ENCODE data around the gene STAG2.

STAG2 gene

DNA sequence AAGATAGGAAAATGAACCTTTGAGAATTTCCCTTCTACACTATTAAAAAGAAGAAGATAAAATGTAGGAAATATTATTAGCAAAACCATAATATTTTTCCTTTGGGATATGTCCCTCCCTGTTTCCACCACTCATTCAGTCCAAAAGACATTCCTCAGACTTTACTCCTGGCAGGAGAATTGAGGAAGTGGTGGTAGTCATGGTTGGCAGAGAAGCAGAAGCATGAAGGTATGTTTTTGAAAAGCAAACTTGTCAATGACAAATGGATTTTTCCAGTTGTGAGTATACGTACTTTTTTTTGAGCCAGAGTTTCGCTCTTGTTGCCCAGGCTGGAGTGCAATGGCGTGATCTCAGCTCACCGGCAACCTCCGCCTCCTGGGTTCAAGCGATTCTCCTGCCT, 13.7 kb downstream of the STAG2 start:
- DNase-seq (ENCODE audit: low spot score): no peak

- DNase-seq (ENCODE audit: low spot score): peak; percentile 24
Observed at GRCh38 chrX:123976706-123977316, 15.3 kb downstream of the STAG2 start.

- DNase-seq (ENCODE audit: low spot score): no peak
Observed at GRCh38 chrX:123983240-123983639, 21.7 kb downstream of the STAG2 start.

DNA sequence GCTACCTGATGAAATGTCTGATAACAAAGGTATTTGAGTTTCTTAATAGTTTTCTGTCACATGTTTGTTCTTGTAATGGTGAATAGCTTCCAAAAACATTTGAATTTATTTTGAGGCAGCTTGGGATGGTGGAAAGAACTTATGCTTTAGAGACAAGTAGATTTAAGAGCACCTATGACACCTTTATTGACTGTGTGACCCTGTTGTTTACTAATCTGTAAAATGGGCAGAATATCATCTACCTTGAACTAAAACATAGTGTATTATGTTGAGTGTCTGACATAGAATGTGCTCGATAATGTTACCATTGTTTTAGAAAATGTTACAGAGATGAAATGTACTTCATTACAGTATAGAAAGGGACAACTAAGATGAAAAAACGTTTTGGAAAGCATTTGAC, 24.9 kb downstream of the STAG2 start:
- no peak for DNase-seq (ENCODE audit: low spot score)

- no peak for DNase-seq (ENCODE audit: low spot score)
Observed at GRCh38 chrX:123988423-123989111, 27.1 kb downstream of the STAG2 start.

DNA sequence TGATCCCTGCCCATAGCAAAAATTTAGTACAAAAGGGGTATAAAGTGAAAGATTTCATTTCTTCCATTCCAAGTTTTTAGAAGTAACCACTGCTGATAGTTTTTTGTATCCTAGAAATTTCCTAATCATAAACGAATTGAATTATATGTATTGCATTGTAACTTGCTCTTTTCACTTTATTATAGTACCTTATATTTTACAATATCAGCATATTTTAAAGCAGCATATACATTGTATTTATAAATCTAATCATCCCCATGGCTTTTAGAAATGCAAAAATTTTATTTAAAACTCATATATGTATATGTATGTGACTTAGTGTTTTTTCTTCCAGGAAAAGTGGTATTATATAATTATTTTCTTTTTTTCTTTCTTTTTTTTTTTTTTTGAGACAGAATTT, 27.7 kb downstream of the STAG2 start:
- no peak for DNase-seq (ENCODE audit: low spot score)

DNA sequence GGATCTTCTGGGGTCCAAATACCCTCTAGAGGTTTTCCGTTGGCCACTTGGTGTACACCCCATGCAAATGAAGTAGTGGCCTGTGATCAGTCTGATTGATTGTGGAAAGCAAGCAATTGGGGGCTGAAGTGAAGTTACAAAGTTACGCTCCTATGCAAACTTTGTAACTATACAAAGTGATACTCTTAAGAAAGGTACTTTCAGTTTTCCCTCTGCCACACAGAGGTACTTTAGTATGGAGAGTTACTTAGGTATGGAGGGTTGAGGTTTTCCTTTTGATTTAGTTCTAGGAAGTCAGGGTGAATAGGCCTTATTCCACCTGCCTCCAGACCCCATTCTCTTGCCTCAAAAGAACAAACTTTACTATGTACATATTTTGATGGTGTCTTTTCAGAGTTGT, 28.7 kb downstream of the STAG2 start:
- DNase-seq (ENCODE audit: low spot score): no peak

- DNase-seq (ENCODE audit: low spot score): no peak
Observed at GRCh38 chrX:123990602-123991001, 29.1 kb downstream of the STAG2 start.

- no peak for DNase-seq (ENCODE audit: low spot score)
Observed at GRCh38 chrX:123993326-123993725, 31.8 kb downstream of the STAG2 start.

- no peak for DNase-seq (ENCODE audit: low spot score)
Observed at GRCh38 chrX:123993904-123994635, 32.6 kb downstream of the STAG2 start.

GRCh38 chrX:123994730-123995129, 33.2 kb downstream of the STAG2 start:
- DNase-seq (ENCODE audit: low spot score): no peak

DNA sequence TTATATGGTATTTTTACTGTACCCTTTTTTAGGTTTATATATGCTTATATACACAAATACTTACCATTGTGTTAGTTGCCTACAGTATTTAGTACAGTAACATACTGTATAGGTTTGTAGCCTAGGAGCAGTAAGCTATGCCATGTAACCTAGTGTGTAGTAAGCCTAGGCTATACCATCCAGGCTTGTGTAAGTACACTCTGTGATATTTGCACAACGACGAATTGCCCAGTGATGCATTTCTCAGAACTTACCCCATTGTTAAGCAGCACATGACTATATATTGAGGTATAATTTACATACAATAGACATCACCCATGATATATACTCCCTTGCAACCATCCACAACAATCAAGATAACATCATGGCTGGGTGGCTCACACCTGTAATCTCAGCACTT, 40.1 kb downstream of the STAG2 start:
- no peak for DNase-seq (ENCODE audit: low spot score)

- DNase-seq (ENCODE audit: low spot score): no peak
Observed at GRCh38 chrX:124005228-124005627, 43.7 kb downstream of the STAG2 start.

DNA sequence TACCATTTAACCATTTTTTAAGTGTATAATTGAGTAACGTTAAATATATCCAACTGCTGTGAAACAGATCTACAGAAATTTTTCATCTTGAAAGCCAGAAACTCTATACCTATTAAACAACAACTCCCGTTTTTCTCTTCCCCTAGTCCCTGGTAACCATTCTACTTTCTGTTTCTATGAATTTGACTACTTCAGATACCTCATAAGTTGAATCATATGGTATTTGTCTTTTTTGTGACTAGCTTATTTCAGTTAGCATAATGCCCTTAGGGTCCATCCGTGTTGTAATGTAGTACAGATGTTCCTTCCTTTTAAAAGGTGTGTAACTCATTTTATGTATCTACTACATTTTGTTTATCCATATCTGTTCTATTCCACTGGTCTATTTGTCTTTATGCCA, 48.7 kb downstream of the STAG2 start:
- no peak for DNase-seq (ENCODE audit: low spot score)

DNA sequence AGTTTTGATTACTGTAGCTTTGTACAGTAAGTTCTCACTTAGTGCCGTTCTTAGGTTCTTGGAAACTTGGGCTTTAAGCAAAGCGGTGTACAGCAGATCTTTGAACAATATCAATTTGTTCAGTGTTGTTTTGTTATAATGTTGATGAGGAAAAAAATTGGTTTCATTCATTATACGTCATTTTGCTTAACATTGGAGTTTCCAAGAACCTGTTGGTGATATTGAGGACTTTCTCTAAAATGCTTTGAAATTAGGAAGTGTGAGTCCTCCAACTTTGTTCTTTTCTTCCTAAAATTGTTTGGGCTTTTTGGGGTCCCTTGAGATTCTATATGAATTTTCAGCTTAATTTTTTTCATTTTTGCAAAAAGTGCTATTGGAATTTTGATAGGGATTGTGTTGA, 49.1 kb downstream of the STAG2 start:
- no peak for DNase-seq (ENCODE audit: low spot score)

- no peak for DNase-seq (ENCODE audit: low spot score)
Observed at GRCh38 chrX:124015721-124016120, 54.2 kb downstream of the STAG2 start.

DNA sequence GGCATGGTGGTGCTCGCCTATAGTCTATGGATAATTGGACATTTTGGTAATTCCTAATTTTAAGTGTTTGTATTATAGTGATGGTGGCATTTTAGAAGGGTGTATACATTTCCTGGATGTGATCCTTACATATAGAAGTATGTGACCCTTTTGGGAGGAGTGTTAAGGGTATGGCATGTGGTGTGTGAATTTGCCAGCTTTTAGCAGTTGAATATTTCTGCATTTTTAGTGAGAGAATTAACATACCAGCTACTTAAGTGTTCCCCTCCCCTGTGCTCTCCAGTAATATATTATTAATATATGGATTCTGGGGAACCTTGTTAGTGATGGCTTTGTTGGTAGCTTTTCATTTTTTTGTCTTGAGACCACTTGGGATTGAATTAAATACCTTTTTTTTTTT, 55.3 kb downstream of the STAG2 start:
- DNase-seq (ENCODE audit: low spot score): no peak

- DNase-seq (ENCODE audit: low spot score): no peak
Observed at GRCh38 chrX:124018023-124018422, 56.5 kb downstream of the STAG2 start.

GRCh38 chrX:124023838-124024238, 62.3 kb downstream of the STAG2 start:
- DNase-seq (ENCODE audit: low spot score): no peak

DNA sequence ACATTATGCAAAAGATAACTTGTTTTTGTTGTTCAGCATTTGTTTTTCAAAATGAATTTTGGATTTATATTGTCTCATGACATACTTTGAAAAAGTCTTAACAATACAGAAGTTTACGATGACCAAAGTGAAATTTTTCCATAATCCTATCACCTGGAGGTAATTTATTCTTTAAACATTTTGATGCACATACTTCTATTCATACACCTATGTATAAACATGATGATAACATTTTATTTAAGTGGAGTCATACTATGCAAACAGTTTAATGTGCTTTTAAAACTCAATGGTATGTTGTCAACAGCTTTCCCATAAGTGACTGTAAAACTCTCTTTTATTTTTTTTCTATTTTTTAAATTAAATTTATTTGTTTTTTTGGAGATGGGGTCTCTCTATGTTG, 65.0 kb downstream of the STAG2 start:
- DNase-seq (ENCODE audit: low spot score): no peak

GRCh38 chrX:124028182-124028581, 66.7 kb downstream of the STAG2 start:
- no peak for DNase-seq (ENCODE audit: low spot score)

- DNase-seq (ENCODE audit: low spot score): no peak
Observed at GRCh38 chrX:124030520-124030919, 69.0 kb downstream of the STAG2 start.

DNA sequence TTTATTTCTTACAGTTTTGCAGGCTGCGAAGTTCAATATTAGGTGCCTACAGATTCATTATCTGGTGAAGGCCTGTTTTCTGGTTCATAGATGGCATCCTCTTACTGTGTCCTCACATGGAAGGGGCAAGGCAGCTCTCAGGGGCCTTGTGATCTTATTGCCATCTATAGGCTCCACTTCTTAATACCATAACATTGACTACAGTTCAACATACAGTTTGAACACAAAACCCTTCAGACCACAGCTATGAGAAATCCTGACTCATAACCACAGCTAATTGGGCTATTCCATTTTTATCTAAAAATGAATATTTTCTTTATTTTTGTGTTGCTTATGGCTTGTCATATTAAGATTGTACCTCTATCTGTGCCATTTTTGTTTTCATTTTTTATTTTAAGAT, 72.3 kb downstream of the STAG2 start:
- no peak for DNase-seq (ENCODE audit: low spot score)
